Neural progenitor cell (in vitro differentiated cells): ENCODE measurements around the gene IL36RN.

Experiments used
- CTCF ChIP-seq: fragments of 200-600 bp; sonication (generic); IDR thresholded peaks from 2 replicates; pipeline ENCODE4 v1.5.1; 2017; ENCODE audit warnings: antibody characterized with exemption, mild to moderate bottlenecking
- EZH2 ChIP-seq: fragments of 200-600 bp; sonication (generic); IDR thresholded peaks from 2 replicates; pipeline ENCODE4 v1.6.1; 2017; ENCODE audit warnings: antibody characterized with exemption, mild to moderate bottlenecking, moderate library complexity
- EZH2phosphoT487 ChIP-seq: fragments of 200-600 bp; sonication (generic); IDR thresholded peaks from 2 replicates; pipeline ENCODE4 v1.6.1; 2017; ENCODE audit warnings: antibody characterized with exemption

- TF ChIP-seq CTCF, result no peak
- TF ChIP-seq EZH2, result no peak
- TF ChIP-seq EZH2phosphoT487, result no peak
Measured at GRCh38 chr2:113009622-113010021, 49.4 kb upstream of the IL36RN start.
